ENCODE data around the gene NOBOX. TPM values are rescaled to one million over a fixed set of nuclear protein-coding genes. Genes with fewer than 3 reads are reported as not detected.

The NOBOX gene
- total and polyA plus RNA-seq, 2 experiments from 2014 or later: not detected

GRCh38 chr7:144404946-144405345, 1.5 kb upstream of the NOBOX start:
- Histone ChIP-seq H3K27me3 (no peaks in the 10 kb centered on the region), H3K4me1 (ENCODE audit: low read depth) (peaks cover 4% of the 10 kb centered on the region), H3K9me3 (ENCODE audit: low read depth) (no peaks in the 10 kb centered on the region), H3K27ac (no peak overlapping the region), H3K4me3 (no peak overlapping the region), H3K36me3 (no peaks in the 10 kb centered on the region)
- DNase-seq (ENCODE audit: low read depth in 1 of 2, low spot score in 1 of 2): no peak
- TF ChIP-seq CTCF (IDR thresholded peaks at IDR 0.05; ENCODE audit: low read depth, low read length): no peak

DNA sequence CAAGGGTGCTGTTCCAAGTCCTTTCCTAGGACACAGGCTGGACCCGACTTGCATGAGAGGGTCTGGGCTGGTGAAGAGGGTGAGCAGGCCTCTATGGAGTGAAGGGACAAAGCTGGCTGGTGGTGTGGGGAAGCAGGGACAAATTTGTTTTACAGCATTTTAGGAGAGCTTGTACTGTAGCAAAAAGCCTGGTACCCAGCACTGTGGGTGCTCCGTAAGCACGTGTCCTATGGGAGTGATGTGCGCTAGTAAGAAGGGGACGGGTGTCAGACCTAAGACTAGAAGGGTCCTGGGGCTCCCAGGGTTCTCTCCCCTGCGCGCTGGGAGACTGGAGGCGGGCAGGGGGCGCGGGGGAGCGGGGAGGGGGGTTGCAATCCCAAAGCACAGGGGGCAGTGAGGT, 391 bp downstream of the NOBOX start:
- H3K27me3 ChIP-seq: no peaks in the 10 kb centered on the region
- H3K4me1 ChIP-seq (ENCODE audit: low read depth): peaks cover 4% of the 10 kb centered on the region
- H3K27ac ChIP-seq: no peak overlapping the region
- H3K36me3 ChIP-seq: no peaks in the 10 kb centered on the region
- H3K4me3 ChIP-seq: no peak overlapping the region
- no peaks in the 10 kb centered on the region for H3K9me3 ChIP-seq (ENCODE audit: low read depth)
- no peak for DNase-seq (ENCODE audit: low read depth in 1 of 2, low spot score in 1 of 2)
- TF ChIP-seq CTCF (IDR thresholded peaks at IDR 0.05; ENCODE audit: low read depth, low read length): no peak

DNA sequence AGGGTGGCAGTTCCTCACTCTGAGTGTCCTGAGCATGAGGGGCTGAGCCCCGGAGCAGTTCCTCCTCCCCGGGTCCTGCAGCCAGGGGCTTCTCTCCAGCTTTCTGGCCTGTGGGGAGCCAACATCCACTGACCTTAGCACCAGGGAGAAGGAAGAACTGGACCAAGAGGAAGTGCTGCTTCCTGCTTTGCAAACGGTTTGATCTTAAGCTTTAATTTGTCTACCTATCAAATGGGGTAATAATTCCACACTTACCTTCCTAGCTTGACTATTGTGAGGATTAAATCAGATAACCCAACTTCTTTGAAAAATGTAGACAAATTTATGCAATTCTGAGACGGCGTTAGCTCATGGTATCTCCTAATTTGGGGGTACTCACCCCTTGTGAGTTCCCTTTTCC, 2.0 kb downstream of the NOBOX start:
- no peaks in the 10 kb centered on the region for H3K27me3 ChIP-seq
- TF ChIP-seq CTCF (IDR thresholded peaks at IDR 0.05; ENCODE audit: low read depth, low read length): no peak
- H3K4me3 ChIP-seq: no peak overlapping the region
- H3K36me3 ChIP-seq: no peaks in the 10 kb centered on the region
- no peak for DNase-seq (ENCODE audit: low read depth in 1 of 2, low spot score in 1 of 2)
- no peak overlapping the region for H3K27ac ChIP-seq
- no peaks in the 10 kb centered on the region for H3K9me3 ChIP-seq (ENCODE audit: low read depth)
- no peaks in the 10 kb centered on the region for H3K4me1 ChIP-seq (ENCODE audit: low read depth)

DNA sequence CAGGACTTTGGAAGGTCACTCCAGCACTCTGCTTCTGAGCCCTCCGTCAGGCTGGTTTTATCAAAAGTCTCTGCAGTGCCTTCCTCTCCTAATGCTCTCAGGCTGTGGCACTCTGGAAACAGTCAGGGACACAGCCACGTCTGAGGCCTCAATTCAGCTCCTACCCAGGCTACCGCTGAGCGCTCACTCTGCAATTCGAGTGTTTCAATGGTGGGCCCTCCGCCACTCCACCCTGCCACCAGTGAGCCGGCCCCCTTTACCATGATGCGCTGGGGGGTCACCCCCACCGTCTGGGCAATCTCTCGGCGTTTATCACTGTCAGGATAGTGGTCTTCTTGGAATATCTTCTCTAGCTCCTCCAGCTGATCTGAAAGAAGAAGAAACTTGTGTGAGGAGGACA, 3.5 kb downstream of the NOBOX start:
- peak in 1 of 2 donors; percentile 30 for DNase-seq (ENCODE audit: low read depth in 1 of 2, low spot score in 1 of 2)
- H3K36me3 ChIP-seq: no peaks in the 10 kb centered on the region
- H3K27me3 ChIP-seq: no peaks in the 10 kb centered on the region
- no peak for TF ChIP-seq CTCF (IDR thresholded peaks at IDR 0.05; ENCODE audit: low read depth, low read length)
- no peak overlapping the region for H3K4me3 ChIP-seq
- no peak overlapping the region for H3K27ac ChIP-seq
- no peaks in the 10 kb centered on the region for H3K9me3 ChIP-seq (ENCODE audit: low read depth)
- H3K4me1 ChIP-seq (ENCODE audit: low read depth): no peaks in the 10 kb centered on the region

- no peaks in the 10 kb centered on the region for H3K9me3 ChIP-seq (ENCODE audit: low read depth)
- H3K27me3 ChIP-seq: no peaks in the 10 kb centered on the region
- TF ChIP-seq CTCF (IDR thresholded peaks at IDR 0.05; ENCODE audit: low read depth, low read length): no peak
- no peak for DNase-seq (ENCODE audit: low read depth in 1 of 2, low spot score in 1 of 2)
- H3K36me3 ChIP-seq: no peaks in the 10 kb centered on the region
- no peak overlapping the region for H3K27ac ChIP-seq
- H3K4me3 ChIP-seq: no peak overlapping the region
- no peaks in the 10 kb centered on the region for H3K4me1 ChIP-seq (ENCODE audit: low read depth)
Observed at GRCh38 chr7:144398911-144399310, 4.6 kb downstream of the NOBOX start.

DNA sequence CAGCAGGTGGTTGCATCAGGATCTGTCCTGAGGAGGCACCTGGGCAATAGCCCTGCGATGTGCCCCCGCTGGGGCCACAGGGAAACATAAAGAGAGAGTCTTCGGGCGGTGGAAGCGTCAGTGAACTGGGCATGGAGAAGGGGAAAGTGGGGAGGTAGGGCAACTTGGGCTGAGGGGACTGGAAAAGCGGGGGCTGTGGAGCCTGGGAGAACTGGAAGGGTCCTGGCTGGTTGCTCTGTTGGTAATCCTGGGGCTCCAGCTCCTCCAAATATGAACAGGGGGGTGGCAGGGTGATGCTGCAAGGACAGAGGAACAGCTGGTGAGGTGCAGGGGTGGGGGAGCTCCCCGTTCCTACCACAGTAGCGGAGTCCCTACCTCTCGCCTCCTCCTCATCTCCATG, 5.2 kb downstream of the NOBOX start:
- Histone ChIP-seq H3K36me3 (no peaks in the 10 kb centered on the region), H3K27me3 (no peaks in the 10 kb centered on the region), H3K9me3 (ENCODE audit: low read depth) (no peaks in the 10 kb centered on the region), H3K27ac (no peak overlapping the region), H3K4me3 (no peak overlapping the region), H3K4me1 (ENCODE audit: low read depth) (no peaks in the 10 kb centered on the region)
- DNase-seq (ENCODE audit: low read depth in 1 of 2, low spot score in 1 of 2): no peak
- TF ChIP-seq CTCF (IDR thresholded peaks at IDR 0.05; ENCODE audit: low read depth, low read length): no peak
